AG04449 (cell line): ENCODE results near the gene CBFA2T3.
"Not testable (repeated sequence)": the region's sequence is repeated elsewhere in the genome, so short reads cannot be mapped to it uniquely, and the experiment has no call there.

ENCODE experiments used
- CTCF ChIA-PET: fragments of 350-600 bp; formaldehyde crosslinking; extraction: SDS; loops from one replicate; lab custom pipeline; 2021; ENCODE audit warnings: antibody characterized with exemption; lab: Yijun Ruan, JAX
- POLR2A ChIA-PET: fragments of 400-600, 350-600 bp; formaldehyde crosslinking; extraction: SDS; loops from one replicate; lab custom pipeline; 2020; ENCODE audit warnings: antibody characterized with exemption, inconsistent platforms; lab: Yijun Ruan, JAX
- DNase-seq: peaks from one replicate; pipeline ENCODE4 v3.0.0-alpha.2; 2010; ENCODE audit warnings: low read depth, low spot score
- H3K4me3 ChIP-seq: 2 replicates; pipeline ENCODE4 v1.5.1; 2011; ENCODE audit warnings: low read depth, mild to moderate bottlenecking, control low read depth, low read length
- CTCF ChIP-seq: IDR thresholded peaks from one replicate; pipeline ENCODE4 v1.5.1; 2011; ENCODE audit warnings: mild to moderate bottlenecking, moderate library complexity, low read length, control low read depth, inconsistent platforms; ENCODE audit not compliant: insufficient read depth; ENCODE audit errors: missing control alignments

The CBFA2T3 gene

GRCh38 chr16:89013111-89013510 is 36.1 kb upstream of the CBFA2T3 start:
- TF ChIP-seq CTCF = no peak
- ChIA-PET CTCF (no interaction called here), POLR2A (no interaction called here)
- H3K4me3 ChIP-seq = no peak overlapping the region
- no peak for DNase-seq

DNA sequence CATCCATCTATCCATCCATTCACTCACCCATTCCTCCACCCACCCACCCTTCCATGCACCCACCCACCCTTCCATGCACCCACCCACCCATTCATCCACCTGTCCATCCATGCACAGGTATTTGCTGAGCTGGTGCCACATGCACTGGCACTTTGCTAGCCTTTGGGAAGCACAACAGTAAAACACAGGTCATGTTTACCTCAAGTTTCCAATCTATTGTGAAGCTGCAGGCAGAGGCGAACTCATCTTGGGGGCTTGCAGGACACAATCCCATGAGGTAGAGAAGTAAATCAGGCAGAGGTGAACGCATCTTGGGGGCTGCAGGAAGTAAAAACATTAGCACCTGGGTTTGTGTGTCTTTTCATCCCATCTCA is 35.6 kb upstream of the CBFA2T3 start:
- TF ChIP-seq CTCF = no peak
- H3K4me3 ChIP-seq = no peak overlapping the region
- DNase-seq = no peak
- CTCF ChIA-PET = no interaction called here
- POLR2A ChIA-PET = no interaction called here

GRCh38 chr16:89011909-89012621 is 35.1 kb upstream of the CBFA2T3 start:
- H3K4me3 ChIP-seq = no peak overlapping the region
- TF ChIP-seq CTCF = no peak
- CTCF ChIA-PET = no interaction called here
- no peak for DNase-seq
- POLR2A ChIA-PET = no interaction called here

GRCh38 chr16:89010210-89010925 is 33.4 kb upstream of the CBFA2T3 start:
- no peak for DNase-seq
- ChIA-PET CTCF (no interaction called here), POLR2A (no interaction called here)
- no peak overlapping the region for H3K4me3 ChIP-seq
- no peak for TF ChIP-seq CTCF

DNA sequence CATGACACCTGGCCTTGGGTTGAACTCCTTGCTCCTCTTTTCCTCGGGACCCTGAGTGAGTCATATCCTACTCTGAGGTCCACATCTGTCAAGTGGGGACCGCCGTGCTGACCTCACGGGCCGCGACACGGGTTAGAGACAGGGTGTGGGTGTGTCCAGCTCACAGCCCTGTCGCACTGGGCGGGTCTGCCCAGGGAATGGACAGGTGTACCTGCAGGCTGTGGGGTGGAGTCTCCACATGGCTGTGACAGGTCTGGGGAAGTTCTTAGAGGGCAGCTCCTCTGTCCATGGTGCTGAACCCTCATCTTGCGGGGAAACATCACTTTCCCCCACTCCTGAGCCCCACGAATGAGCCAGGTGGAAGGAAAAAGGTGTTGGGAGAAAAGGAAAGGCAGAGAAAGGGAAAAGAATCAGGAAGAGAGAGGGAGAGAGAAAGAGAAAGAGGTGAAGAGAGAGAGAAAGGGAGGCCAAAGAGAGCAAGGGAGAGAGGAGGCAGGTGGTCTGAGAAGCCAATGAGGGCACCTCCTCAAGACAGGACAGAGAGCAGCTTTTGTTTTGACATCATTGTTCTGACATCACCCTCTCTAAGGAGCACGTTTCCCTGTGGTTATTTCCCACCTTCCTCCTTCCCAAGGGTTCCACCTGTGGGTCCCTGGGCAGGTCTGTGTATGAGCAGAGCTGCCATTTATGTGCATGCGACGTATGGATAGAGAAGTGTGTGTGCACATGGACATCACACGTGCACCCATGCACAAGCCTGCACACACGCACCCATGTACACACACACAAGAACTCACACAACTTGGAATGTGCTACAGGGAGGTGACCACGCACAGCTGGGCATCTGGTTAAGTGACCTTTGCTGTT is 32.6 kb upstream of the CBFA2T3 start:
- ChIA-PET CTCF (no interaction called here), POLR2A (no interaction called here)
- TF ChIP-seq CTCF = no peak
- no peak for DNase-seq
- H3K4me3 ChIP-seq = no peak overlapping the region

DNA sequence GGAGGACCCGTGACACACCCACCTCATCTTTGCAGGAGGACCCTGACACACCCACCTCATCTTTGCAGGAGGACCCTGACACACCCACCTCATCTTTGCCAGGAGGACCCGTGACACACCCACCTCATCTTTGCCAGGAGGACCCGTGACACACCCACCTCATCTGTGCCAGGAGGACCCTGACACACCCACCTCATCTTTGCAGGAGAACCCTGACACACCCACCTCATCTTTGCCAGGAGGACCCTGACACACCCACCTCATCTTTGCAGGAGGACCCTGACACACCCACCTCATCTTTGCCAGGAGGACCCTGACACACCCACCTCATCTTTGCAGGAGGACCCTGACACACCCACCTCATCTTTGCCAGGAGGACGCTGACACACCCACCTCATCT is 31.8 kb upstream of the CBFA2T3 start:
- CTCF ChIA-PET, DNase-seq: not testable (repeated sequence)

More for the DNA sequence above, 31.8 kb upstream of the CBFA2T3 start:
- H3K4me3 ChIP-seq, POLR2A ChIA-PET: not testable (repeated sequence)
